Measurements from ENCODE around the gene WASL.

- TF ChIP-seq, protein P1, sequence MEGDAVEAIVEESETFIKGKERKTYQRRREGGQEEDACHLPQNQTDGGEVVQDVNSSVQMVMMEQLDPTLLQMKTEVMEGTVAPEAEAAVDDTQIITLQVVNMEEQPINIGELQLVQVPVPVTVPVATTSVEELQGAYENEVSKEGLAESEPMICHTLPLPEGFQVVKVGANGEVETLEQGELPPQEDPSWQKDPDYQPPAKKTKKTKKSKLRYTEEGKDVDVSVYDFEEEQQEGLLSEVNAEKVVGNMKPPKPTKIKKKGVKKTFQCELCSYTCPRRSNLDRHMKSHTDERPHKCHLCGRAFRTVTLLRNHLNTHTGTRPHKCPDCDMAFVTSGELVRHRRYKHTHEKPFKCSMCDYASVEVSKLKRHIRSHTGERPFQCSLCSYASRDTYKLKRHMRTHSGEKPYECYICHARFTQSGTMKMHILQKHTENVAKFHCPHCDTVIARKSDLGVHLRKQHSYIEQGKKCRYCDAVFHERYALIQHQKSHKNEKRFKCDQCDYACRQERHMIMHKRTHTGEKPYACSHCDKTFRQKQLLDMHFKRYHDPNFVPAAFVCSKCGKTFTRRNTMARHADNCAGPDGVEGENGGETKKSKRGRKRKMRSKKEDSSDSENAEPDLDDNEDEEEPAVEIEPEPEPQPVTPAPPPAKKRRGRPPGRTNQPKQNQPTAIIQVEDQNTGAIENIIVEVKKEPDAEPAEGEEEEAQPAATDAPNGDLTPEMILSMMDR (IDR thresholded peaks at IDR 0.05), result no peak
- TF ChIP-seq POLR2A (IDR thresholded peaks at IDR 0.05), result no peak
Observed at GRCh38 chr7:123677061-123677715, 71.6 kb downstream of the WASL start.

All from uterus (tissue), 2 donors.